NCI-H2081 (cell line): ENCODE data around the gene UBE2F.
"Not testable (repeated sequence)": the region's sequence is repeated elsewhere in the genome, so short reads cannot be mapped to it uniquely, and the experiment has no call there.

Experiments
- DNase-seq, 2 experiments: peaks; one replicate each; lab custom pipeline; 2025; lab: John Stamatoyannopoulos, UW

The UBE2F gene

DNA sequence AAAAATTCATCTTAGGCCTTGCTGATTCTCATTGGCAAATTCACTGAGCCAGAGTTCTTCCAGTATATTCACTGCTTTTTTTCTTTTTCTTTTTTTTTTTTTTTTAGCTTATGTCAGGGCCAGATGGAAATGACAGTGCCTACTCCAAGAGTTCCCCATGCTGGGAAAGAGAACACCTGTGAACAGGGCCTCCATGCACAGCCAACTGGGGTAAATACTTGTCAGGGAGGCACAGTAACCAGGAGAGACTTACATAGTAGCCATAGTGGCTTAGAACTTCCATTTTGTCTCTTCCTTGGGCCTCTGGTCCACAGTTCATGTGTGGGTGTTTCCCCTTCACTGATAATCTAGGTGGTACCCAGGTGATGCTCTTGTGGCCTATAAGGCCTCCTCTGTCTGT, 78.8 kb downstream of the UBE2F start:
- no peak for DNase-seq

DNA sequence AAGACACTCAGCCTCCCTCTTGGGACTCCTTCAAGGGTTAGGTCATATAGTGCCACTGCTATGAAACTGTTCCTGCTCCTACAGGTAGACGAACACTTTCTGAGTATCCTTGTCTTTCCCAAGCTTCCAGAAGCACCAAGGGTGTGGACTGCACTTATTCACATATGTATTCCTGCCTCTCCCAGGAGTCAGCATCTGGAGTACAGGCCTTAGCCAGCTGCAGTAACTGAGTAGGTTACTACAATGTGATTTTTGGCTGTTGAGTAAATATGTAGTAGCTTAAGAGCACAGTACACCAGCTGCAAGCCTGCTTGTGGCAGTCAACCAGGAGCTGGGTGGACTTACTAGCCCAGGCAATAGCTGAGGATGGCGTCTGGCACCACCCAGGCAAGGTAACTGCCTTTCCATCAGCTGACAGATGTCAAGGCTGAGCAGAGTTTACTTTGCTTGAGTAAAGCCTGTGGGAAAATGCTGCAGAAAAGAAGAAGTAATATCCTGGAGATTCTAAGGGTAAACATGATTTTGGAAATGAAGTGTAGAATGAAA, 80.0 kb downstream of the UBE2F start:
- DNase-seq: no peak

DNA sequence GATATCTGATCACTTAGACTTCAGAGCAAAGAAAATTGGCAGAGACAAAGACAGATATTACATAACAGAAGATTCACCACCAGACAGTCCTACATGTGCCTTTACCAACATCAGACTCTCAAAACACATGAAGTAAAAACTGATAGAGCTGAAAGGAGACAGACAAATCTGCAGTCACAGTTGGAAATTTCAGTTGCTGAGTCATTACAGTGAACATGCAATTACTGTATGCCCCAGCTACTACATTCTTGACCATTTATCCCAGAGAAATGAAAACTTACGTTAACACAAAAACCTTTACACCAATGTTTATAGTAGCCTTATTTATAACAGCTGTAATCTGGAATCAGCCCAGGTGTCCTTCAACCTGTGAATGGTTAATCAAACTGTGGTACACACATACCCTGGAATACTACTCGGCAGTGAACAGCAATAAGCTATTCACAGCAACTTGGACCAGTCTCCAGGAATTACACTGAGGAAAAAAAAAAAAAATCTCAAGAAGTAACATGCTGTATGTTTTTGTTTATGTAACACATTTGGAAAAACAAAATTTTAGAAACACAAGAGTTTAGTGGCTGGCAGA, 86.5 kb downstream of the UBE2F start:
- no peak for DNase-seq

DNA sequence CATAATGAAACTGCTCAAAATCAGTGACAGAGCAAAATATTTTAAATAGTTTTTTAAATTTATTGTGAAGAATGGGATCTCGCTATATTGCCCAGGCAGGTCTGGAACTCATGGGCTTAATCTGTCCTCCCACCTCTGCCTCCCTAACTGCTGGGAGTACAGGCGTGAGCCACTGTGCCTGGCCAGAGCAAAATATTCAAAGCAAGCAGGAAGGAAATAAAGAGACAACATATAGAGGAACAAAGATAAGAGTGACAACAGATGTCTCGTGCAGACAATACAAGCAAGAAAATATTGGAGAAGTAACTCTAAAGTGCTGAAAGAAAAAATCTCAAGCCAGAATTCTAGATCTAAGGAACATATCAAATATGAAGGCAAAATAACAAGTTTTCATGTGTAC, 89.0 kb downstream of the UBE2F start:
- no peak for DNase-seq

DNA sequence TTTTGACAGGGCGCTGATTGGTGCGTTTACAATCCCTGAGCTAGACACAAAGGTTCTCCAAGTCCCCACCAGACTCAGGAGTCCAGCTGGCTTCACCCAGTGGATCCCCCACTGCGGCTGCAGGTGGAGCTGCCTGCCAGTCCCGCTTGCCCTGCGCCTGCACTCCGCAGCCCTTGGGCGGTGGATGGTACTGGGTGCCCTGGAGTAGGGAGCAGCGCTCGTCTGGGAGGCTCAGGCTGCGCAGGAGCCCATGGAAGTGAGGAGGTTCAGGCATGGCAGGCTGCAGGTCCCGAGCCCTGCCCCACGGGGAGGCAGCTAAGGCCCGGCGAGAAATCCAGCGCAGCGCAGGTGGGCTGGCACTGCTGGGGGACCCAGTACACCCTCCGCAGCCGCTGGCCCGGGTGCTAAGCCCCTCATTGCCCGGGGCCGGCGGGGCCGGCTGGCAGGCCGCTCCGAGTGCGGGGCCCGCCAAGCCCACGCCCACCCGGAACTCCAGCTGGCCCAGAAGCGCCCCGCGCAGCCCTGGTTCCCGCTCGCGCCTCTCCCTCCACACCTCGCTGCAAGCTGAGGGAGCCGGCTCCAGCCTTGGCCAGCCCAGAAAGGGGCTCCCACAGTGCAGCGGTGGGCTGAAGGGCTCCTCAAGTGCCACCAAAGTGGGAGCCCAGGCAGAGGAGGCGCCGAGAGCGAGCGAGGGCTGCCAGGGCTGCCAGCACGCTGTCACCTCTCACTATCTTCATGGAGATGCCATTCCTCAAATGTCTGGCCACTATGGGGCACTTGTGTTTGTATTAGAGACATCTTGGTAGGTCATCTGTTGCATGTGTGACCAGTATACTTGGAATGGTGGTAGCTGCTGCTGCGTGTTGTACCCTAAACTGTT, 91.1 kb downstream of the UBE2F start:
- not testable (repeated sequence) for DNase-seq

DNA sequence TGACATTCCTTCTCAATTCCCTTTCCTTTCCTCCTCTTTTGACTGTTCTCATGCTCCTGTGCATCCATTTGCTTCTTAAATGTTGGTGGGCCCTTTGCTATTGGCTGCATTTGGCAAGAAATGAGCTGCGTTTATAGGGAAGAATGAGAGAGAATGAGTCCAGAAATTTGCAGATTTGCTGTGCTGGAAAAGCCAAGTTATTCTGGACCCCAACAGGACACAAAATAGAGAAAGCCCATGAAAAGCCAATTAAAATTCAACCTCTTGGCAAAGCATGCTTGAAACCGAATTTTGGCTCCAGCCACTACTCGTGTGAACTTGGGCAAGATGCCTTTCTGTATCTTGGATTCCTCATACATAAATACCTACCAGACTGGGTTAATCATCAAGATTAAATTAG, 92.7 kb downstream of the UBE2F start:
- DNase-seq: no peak

DNA sequence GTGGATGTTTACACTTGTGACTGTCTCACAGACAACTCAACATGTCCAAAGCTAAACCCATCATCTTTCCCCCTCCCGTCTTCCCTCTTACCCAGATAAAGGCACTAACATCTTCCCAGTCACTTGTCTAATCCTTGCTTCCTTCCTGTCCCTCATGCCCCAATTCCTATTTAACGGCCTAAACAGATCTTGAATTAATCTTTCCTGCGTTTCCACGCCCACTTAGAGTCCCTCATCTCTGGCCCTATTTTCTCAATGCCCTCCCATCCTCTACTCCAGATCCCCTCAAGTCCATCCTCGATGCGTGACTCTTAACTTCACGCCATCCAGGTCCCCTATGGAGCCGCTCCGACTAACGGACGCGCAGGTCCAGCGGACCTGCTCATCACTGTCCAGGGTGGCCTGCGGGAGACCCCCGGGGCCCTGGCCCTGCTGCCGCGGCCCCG, 93.3 kb downstream of the UBE2F start:
- no peak for DNase-seq

DNA sequence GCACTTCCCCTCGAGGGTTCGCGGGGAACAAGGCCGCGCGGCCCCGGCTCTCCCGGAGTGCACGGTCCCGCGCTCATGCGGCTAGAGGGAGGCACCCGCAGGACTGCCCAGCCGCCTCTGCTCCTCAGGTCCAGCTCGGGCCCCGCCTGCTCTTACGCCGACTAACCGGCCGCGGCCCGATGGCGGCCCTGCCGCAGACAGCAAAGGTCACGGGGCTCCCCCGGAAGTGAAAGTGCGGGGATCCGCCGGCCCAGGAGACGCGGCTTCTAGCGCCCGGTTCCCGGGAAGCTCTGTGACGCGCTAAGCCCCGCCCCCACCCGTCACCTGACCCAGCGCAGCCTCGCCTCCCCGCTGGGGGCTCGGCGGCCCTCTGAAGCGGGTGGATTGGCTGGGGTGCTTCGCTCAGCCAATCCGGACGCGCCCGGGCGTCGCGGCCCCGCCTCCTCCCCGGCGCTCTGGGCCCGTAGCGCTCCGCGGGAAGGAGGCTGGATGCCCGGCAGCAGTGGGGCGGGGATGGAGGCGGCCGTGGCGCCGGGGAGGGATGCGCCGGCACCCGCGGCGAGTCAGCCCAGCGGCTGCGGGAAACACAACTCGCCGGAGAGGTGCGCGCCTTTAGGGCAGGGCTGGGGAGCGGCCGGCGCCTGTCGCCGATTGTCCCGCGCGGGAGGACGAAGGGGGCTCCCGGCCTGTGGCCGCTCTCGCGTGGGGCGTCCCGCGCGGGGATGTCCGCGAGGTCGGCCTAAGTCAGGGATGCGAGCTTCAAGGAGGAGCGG, 93.9 kb downstream of the UBE2F start, which contains the start of gene SCLY:
Gene SCLY (plus strand): TSS at position 460 of the 773 bp plus-strand sequence. CDS start 54 bp downstream, at position 514.
- DNase-seq: peak; percentile 98

DNA sequence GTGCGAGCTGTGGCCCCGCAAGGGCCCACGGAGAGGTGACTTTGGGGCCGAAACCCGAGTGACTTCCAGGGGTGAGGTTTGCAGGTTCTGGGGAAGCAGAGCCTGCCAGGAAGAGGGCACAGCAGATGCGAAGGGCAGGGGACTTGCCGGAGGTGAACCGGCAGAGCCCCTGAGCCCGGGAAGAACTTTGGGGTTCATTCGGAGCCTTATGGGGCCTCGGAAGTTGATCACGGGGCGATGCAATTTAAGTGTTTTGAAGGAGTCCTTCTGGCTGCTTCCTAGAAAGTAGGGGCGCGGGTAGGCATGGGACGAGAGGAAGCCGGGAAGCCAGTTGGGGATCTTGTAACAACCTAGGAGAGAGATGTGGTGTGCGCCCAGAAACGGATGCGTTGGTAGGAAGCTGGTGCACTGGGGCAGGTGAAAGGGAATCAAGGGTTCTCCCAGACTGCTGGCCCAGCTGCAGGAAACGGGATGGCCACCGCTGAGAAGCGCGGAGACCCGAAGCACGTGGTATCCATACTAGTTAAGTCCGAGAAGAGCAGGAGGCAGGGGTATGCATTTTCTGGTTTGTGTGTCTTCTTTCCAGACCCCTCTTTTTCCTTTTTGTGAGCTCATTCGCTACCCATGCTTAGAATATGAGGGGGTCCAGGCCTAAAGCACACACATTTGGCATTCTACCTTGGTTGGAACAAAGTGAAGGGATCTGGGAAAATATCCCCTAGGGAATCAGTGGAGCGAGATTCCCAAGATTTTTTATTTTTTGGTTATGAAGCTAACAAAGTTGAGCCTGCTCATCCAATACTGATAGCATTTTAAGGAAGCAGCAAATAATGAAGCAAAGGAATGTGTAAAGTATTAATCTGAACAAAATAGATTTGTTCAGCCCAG, 94.7 kb downstream of the UBE2F start:
- DNase-seq: peak; percentile 17 to 47

DNA sequence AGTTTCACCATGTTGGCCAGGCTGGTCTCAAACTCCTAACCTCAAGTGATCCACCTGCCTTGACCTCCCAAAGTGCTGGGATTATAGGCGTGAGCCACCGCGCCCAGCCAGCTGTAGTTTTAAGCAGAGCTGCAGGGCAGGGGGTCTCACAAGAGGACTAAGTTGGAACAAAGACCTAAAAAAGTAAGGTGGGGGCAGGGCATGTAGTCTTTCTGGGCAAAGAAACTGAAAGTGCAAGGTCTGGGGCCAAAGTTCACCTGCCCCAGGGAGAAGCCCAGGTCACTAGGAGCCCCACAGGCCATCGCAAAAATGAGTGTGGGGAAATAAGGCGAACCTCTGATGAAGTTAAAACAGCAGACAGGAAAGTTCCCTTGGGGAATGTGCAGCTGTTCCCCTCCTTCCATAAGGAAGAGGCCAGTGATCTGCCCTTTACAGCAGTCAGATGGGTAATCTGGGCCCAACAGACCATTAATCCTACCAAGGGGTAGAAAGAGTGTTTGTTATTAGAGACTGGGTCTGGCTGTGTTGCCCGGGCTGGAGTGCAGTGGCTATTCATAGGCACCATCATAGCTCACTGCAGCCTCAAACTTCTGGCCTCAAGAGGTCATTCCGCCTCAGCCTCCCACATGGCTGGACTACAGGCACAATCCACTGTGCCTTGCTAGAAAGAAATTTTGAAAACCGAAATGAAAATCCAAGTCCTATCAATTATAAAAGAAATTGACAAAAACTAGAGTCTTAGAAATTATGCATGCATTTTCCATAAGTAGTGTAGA, 96.8 kb downstream of the UBE2F start:
- no peak for DNase-seq

DNA sequence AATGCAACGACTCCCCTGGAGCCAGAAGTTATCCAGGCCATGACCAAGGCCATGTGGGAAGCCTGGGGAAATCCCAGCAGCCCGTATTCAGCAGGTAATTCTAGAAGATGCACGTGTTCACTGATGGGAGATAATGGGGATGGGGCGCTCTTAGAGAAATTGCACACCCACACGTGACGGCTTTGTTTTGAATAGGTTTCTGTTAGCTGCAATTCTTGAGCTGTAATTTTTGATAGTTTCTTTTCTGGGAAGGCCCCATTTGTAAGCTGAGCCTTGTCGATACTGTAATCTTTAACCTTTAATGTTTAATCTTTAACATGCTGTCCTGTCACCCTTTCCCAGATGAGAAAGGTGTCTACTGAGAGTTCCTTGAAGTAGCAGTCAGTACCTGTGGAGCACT, 97.6 kb downstream of the UBE2F start:
- no peak for DNase-seq

DNA sequence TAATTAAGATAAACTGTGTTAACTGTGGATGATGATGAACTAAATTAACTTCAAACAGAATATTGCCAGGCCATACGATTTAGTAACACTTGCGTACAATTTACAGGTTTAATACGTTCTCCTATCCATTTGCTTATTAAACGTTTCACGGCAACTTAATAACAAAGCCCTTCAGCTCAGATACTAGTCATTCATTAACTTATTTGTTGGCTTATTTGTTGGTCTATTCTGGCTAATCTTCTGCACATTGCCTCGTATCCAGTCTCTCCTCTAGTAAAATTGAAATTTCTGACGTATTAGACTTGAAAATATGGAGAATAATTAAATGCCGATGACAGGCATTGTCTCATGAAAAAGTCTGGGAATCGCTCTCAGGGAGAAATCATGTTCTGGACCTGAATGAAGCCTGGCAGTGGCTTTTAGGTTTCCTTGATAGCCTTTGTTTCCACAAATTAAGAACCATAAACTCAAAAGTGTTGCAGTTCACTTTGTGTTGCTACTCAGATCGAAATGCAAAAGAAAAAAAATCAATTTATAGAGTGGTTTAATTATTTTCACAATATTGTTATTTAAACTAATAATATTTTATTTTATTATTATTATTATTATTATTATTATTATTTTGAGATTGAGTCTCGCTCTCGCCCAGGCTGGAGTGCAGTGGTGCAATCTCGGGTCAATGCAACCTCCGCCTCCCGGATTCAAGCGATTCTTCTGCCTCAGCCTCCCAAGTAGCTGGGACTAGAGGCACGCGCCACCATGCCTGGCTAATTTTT, 98.4 kb downstream of the UBE2F start:
- no peak for DNase-seq

DNA sequence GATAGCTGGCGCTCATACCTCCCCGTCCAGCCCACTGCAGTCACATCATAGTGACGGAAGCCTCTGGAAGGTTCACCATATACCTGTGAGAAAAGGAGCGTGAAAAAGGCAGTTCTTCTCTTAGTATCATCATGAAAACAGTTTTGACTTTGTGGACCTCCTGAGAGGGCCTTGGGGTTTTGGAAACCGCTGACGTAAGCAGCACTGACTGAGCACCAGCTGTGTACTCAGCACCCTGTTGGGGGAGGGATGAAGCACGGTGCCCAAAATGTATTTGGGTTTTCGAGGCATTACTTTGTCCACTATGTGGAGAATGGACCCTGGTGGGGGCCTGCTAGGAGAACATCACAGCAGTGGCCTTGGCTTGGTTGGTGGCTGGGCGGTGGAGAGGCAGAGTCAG, 99.4 kb downstream of the UBE2F start:
- no peak for DNase-seq

DNA sequence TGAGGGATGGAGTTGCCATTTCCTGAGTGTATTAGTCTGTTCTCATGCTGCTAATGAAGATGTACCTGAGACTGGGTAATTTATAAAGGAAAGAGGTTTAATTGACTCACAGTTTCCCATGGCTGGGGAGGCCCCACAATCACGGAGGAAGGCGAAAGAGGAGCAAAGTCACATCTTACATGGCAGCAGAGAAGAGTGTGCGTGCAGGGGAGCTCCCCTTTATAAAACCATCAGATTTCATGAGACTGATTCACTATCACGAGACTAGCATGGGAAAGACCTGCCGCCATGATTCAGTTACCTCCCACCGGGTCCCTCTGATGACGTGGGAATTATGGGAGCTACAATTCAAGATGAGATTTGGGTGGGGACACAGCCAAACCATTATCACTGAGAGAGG, 99.9 kb downstream of the UBE2F start:
- DNase-seq: not testable (repeated sequence)

DNA sequence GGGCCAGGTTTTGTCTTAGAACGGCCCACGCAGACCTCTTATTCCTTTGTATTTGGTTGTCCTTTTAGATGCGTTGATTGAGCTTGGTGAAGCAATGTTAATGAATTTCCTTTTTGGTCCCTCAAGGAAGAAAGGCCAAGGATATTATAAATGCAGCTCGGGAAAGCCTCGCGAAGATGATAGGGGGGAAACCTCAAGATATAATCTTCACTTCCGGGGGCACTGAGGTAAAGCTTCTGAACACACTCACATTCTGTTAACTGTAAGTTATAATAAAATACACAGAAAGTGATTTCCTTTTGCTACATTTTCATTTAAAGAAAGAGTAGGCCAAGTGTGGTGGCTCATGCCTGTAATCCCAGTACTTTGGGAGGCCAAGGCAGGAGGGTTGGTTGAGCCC, 101.1 kb downstream of the UBE2F start:
- DNase-seq: no peak

DNA sequence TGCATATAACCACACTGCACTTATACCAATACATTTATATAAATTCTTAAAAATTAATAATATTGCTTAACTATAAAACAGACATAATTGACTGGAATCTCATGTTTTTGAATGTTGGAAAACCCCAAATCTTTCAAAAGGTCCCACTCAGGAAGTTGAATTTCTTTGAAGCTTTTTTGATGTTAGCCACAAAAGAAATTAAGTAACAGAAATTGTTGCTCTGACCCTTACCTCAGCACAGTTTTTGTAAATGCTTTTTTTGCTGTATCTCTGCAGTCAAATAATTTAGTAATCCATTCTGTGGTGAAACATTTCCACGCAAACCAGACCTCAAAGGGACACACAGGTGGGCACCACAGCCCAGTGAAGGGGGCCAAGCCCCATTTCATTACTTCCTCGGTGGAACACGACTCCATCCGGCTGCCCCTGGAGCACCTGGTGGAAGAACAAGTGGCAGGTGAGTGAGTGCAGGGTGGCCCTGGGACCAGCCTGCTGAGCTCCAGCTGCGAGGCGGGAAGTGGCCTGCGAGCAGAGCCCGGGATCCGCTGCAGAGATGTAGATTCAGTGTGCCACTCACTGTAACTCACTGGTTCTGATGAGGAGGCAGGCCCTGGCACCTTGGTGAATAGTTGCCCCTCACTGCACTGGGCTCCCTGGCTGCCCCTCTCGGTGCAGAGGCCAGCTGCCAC, 102.4 kb downstream of the UBE2F start:
- no peak for DNase-seq

DNA sequence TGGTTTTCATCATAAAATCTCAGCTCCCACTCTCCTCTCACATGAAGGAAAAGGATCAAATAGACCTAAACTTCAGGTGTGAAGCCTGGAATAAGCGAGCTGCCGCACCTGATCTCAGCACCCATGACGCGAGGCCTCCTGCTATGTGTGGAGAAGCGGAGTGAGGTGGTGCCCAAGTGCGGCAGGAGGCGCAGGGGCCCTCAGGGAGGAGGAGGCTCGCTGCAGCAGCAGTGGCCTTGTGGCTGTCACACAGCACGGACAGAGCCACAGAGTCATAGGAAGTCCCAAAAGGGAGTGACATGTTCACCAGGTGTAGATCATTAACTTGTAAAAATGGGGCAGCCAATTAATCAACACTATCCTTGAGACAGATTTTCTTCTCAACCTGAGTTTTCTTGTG, 103.1 kb downstream of the UBE2F start:
- DNase-seq: no peak

DNA sequence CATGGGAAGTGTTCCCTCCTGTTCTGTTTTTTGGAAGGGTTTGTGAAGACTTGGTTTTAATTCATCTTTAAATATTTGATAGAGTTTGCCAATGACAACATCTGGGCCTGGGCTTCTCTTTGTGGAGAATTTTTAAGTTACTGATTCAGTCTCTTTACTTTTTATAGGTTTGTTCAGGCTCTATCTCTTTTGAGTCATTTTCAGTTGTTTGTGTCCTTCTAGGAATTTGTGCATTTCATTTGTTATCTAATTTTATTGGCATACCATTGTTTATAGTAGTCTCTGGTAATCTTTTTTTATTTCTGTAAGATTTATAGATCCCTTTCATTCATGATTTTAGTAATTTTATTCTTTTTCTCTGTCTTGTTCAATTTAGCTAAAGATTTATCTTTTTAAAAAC, 108.6 kb downstream of the UBE2F start:
- DNase-seq: no peak

DNA sequence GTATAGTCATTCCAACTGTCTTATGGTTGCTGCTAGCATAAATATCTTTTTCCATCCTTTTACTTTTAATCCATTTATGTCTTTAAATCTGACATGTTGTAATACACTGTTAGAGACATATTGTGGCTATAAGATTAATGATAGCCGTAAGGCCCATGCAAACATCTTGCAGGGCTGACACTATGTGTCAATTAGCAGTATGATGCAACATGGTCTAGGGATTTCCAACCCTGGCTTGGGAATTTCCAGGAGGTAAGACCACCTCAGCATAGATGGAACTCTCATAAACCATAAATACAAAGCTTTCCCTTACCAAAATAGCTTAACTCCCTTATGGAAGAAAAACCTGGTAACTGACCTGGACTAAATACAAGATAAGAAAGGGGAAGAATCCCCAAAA, 110.5 kb downstream of the UBE2F start:
- no peak for DNase-seq
